SKM-1 treated with dmso at 0.1 percent for 144 hours (cell line): ENCODE data around the gene FH.

Experiments used
- DNase-seq: peaks from one replicate; lab custom pipeline; 2025; ENCODE audit not compliant: unreplicated experiment; lab: John Stamatoyannopoulos, UW

The FH gene

GRCh38 chr1:241525026-241525425 is 5.5 kb upstream of the FH start:
- DNase-seq: no peak

DNA sequence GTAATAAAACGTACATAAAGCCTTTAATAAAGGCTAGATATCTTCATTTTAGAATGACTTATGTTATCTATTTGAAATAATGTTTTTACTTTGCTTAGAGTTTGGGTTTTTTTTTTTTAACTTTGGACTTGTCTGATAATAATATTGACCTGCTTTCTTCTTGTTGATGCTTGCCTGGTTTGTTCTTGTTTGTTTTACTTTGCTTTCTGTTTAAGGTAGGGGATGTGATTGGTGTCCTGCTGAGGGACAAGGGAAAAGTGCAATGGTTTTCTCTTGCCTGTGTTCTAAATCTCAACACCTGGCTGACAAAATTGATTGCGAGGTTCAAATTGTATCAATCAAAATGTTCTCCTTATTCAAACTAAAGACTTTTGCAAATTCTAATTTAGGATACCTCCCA is 2.2 kb upstream of the FH start:
- DNase-seq: no peak

- no peak for DNase-seq
Observed at GRCh38 chr1:241520080-241520465, 518 bp upstream of the FH start.

- DNase-seq: no peak
Observed at GRCh38 chr1:241518476-241519307, 863 bp downstream of the FH start.

- no peak for DNase-seq
Observed at GRCh38 chr1:241513378-241513777, 6.2 kb downstream of the FH start.

DNA sequence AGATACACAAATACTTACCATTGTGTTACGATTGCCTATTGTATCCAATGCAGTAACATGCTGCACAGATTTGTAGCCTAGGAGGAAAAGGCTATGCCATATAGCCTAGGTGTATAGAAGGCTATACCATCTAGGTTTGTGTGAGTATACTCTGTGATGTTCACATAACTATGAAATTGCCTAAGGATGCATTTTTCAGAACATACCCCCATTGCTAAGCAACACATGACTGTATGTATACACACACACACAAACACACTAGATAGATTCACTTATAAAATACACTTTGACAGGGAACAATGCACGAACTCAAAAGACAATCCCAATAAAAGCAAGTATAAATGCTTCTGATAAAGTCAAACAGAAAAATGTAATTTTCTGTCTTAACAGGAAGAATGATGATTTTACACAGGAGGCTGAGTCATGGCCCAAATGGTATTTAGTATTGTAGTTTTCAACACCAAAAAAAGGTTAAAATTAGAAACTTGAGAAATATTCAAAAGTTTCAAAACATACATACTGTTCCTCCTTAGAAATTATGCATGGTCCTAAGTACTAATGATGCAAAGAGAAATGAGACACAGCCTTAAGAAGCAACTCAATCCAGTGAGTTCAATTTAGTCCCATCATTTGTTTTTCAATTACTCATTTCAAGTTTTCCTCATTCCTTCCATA is 12.2 kb downstream of the FH start:
- DNase-seq: no peak

- no peak for DNase-seq
Observed at GRCh38 chr1:241503444-241503843, 16.1 kb downstream of the FH start.

DNA sequence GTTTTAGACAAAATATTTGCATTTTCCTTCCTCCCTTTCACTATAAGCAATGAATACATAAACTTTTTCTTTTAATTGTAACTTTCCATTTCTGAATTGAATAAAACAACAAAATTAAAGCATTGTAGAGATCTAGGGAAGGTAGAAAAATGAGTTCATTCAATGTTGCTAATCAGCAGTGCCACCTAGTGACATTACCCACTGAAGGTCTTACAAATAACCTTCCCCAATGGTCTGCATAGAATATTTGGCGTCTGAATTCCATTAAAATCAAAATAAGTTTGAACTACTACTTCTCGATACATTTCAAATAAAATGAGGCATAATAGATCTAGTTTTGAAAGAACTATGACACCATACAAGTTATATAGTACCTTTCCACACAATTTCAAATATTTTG is 19.6 kb downstream of the FH start:
- no peak for DNase-seq

DNA sequence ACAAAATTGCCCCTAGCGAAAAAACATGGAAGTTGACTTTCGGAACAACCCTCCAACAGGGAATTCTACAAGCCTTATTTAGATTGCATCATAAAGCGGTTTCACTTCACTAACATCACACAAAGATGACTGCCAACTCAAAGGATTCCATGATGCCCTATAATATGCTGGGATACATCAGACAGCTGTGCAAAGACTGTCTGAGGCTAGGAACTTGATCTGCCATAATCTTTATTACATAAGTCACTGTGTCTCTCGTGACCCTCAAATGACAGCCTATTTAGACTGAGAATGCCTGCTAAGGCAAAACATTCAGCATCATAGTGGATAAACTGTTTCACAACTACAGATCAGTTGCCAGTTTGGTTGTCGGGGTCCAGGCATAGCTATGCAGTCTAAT is 23.8 kb downstream of the FH start:
- no peak for DNase-seq

GRCh38 chr1:241488739-241489138 is 30.8 kb downstream of the FH start:
- DNase-seq: no peak

DNA sequence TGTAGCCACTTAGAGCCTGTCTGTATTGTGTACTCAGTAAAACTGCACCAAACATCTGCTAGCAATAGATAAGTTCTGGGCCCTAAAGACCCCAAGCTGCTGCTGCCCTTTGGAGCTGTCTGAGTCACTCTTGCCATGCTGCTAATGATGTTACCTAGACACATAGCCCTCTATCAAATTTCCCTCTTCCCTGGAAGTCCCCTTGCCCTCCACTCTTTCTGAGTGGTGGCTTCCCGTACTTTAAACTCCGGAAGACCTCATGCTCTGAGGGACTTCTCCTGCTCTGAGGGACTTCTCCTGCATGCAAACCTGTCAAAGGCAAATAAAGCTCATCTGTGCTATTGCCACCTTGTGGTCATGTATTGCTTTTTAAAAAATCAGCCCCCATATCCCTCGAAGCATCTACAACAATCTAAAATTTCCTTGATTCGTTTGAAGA is 34.0 kb downstream of the FH start:
- DNase-seq: peak; percentile 30

DNA sequence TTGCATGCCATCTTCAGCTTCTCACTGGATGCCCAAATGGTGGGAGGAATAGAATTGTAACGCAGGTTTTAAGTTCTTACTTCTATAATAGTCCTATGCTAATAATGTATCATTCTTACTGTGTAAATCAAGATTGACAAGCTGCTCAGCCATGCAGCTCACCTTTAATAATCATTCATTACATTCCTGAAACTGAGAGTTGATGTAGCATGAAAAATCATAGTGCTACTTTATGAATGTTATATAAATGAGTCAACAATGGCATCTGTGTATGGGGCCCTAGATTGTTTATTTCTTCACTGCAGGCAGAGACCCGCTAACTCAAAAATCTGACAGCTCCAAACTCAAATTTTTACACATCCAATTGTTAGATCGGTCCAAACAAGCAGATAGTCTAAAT is 34.4 kb downstream of the FH start:
- no peak for DNase-seq

- DNase-seq: no peak
Observed at GRCh38 chr1:241482761-241483250, 36.7 kb downstream of the FH start.

DNA sequence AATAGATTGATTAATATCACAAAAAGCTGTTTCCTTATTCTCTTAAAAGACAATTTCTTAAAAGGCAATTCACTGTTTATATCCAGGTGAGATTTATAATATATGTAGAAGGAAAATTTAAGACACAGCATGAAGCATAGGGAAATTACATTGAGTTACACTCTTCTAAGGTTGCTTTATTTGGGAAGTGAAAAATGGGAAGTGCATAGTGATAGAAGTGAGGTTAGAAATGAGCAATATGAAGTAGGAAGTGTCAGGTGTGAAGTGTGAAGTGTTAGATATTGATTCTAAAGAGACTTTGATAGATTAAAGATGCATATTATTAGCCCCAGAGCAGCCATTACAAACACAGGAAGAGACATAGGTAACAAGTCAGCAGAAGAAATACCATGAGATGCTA is 40.3 kb downstream of the FH start:
- DNase-seq: peak; percentile 66

GRCh38 chr1:241475671-241476070 is 43.9 kb downstream of the FH start:
- DNase-seq: no peak

DNA sequence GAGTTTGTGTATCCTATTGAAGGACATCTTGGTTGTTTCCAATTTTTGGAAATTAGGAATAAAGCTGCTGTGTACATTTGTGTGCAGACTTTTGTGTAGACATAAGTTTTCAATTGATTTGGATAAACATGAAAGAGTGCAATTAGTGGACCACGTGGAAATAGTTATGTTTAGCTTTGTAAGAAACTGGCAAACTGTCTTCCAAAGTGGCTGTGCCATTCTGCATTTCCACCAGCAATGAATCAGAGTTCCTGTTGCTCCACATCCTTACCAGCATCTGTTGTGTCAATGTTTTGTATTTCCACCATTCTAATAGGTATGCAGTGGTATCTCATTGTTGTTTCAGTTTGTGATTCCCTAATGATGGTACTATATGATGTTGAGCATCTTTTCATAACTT is 46.5 kb downstream of the FH start:
- DNase-seq: no peak

- DNase-seq: no peak
Observed at GRCh38 chr1:241470908-241471590, 48.5 kb downstream of the FH start.

GRCh38 chr1:241470361-241470760 is 49.2 kb downstream of the FH start:
- DNase-seq: no peak

- DNase-seq: no peak
Observed at GRCh38 chr1:241465673-241466072, 53.9 kb downstream of the FH start.

DNA sequence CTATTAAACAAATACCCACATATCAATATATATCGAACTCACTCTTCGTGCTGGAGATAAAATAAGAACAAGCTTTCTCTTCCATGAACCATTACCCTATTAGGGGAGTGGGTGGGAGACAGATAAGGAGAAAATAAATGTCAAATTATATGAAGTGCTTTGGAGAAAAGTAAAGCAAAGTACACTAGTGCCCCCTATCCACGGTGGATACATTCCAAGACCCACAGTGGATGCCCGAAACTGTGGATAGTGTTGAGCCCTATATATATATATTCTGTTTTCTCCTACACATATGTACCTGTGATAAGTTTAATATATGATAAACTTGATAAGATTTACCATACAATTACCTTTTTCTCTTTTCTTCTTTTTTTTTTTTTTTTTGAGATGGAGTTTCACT is 54.6 kb downstream of the FH start:
- no peak for DNase-seq

GRCh38 chr1:241462391-241462790 is 57.2 kb downstream of the FH start:
- DNase-seq: no peak
